ENCODE data around the gene C1QTNF9.
"Not testable (repeated sequence)": the region's sequence is repeated elsewhere in the genome, so short reads cannot be mapped to it uniquely, and the experiment has no call there.

C1QTNF9 gene

DNA sequence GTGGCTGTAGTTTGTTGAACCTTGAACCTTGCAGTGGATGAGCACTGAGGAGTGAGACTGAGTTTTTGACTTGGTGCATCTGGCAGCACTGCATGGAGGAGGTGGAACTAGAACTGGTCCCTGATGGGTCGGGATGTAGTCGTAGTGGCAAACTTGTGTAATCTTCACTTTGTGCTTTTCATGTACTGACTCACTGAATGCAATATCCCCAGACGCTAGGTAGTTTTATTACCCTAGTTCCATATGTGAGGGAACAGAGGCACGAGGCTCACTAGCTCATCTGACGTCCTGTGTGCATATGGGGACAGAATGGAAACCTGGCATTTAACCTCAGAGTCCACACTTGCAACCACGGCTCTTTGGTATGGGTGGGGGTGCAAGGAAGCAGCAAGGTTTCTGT lies 10.3 kb downstream of the C1QTNF9 start:
- DNase-seq (ENCODE audit: low read depth in 2 of 3, low spot score in 2 of 3): not testable (repeated sequence)

DNA sequence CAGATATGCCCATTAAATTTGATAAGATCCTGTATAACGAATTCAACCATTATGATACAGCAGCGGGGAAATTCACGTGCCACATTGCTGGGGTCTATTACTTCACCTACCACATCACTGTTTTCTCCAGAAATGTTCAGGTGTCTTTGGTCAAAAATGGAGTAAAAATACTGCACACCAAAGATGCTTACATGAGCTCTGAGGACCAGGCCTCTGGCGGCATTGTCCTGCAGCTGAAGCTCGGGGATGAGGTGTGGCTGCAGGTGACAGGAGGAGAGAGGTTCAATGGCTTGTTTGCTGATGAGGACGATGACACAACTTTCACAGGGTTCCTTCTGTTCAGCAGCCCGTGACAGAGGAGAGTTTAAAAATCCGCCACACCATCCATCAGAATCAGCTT lies 12.0 kb downstream of the C1QTNF9 start:
- DNase-seq (ENCODE audit: low read depth in 2 of 3, low spot score in 2 of 3): not testable (repeated sequence)

DNA sequence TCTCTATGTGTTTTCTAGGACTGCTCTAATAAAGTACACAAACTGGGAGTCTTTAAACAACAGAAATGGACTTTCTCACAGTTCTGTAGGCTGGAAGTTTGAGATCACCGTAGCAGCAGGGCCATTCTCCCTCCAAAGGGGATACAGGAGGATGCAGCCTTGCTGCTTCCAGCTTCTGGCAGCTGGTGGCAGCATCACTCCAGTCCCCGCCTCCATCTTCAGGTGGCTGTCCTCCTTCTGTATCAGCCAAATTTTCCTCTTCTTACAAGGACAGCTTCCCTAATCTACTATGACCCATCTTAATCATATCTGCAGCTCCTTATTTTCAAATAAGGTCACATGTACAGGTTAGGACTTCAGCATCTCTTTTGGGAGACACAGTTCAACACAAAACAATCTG lies 13.1 kb downstream of the C1QTNF9 start:
- DNase-seq (ENCODE audit: low read depth in 2 of 3, low spot score in 2 of 3): not testable (repeated sequence)

- no peak for DNase-seq (ENCODE audit: low read depth in 2 of 3, low spot score in 2 of 3)
These were observed 13.8 kb downstream of the C1QTNF9 start for GRCh38 chr13:24323036-24323738.

GRCh38 chr13:24323739-24324075 lies 14.3 kb downstream of the C1QTNF9 start:
- DNase-seq (ENCODE audit: low read depth in 2 of 3, low spot score in 2 of 3): no peak

- not testable (repeated sequence) for DNase-seq (ENCODE audit: low read depth in 2 of 3, low spot score in 2 of 3)
These were observed 18.2 kb downstream of the C1QTNF9 start for GRCh38 chr13:24327598-24327997.

DNA sequence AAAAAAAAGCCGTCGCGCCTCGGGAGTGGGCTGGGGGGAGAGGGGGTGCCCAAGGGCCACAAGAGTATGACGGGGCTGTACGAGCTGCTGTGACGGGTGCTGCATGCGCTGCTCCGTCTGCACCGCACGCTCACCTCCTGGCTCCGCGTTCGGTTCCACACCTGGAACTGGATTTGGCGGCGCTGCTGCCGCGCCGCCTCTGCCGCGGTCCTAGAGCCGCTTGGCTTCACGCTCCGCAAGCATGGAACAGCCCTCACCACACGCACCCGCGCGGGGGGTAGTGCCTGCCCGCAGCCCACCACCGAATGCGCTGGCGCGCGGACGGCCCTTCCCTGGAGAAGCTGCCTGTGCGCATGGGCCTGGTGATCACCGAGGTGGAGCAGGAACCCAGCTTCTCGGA lies 18.8 kb downstream of the C1QTNF9 start:
- no peak for DNase-seq (ENCODE audit: low read depth in 2 of 3, low spot score in 2 of 3)

GRCh38 chr13:24338721-24339120 lies 29.3 kb downstream of the C1QTNF9 start:
- DNase-seq (ENCODE audit: low read depth in 2 of 3, low spot score in 2 of 3): no peak

GRCh38 chr13:24339937-24340607 lies 30.7 kb downstream of the C1QTNF9 start:
- DNase-seq (ENCODE audit: low read depth in 2 of 3, low spot score in 2 of 3): no peak

DNA sequence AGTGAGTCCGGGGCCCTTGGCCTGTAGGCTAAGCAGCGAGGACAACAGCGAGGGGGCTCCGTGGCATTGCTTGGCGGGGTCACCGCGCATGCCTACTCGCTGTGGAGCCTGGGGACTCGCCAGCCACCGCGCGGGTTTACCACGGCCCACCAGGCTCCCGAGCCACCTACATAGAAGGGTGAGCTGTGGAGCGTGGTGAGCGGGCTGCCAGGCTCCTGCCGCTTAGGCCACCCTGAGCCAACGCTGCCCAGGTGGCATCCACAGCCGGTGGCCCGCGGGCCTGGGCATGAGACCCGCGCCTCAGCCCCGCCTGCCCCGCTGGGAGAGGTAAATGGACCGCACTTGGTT lies 31.2 kb downstream of the C1QTNF9 start:
- no peak for DNase-seq (ENCODE audit: low read depth in 2 of 3, low spot score in 2 of 3)

- no peak for DNase-seq (ENCODE audit: low read depth in 2 of 3, low spot score in 2 of 3)
These were observed 32.1 kb downstream of the C1QTNF9 start for GRCh38 chr13:24341439-24341838.

DNA sequence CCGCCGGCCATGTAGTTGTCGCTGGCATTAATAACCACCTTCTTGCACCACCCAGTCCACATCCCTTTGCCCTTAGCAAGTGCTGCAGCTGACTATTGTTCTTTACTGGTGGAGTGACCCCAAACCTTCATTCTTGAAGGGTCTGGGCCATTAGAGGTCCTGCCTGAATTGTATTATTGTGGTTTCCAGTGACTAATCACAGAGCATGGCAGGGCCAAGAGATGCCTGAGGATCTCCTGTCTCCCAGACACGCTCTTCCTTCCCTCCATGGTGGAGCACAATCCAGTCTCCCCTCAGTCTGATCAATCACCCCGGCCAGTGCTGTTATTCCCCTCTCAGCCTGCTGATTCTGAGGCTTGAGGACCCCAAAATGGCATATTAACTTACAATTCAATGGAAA lies 39.0 kb downstream of the C1QTNF9 start:
- DNase-seq (ENCODE audit: low read depth in 2 of 3, low spot score in 2 of 3): no peak

DNA sequence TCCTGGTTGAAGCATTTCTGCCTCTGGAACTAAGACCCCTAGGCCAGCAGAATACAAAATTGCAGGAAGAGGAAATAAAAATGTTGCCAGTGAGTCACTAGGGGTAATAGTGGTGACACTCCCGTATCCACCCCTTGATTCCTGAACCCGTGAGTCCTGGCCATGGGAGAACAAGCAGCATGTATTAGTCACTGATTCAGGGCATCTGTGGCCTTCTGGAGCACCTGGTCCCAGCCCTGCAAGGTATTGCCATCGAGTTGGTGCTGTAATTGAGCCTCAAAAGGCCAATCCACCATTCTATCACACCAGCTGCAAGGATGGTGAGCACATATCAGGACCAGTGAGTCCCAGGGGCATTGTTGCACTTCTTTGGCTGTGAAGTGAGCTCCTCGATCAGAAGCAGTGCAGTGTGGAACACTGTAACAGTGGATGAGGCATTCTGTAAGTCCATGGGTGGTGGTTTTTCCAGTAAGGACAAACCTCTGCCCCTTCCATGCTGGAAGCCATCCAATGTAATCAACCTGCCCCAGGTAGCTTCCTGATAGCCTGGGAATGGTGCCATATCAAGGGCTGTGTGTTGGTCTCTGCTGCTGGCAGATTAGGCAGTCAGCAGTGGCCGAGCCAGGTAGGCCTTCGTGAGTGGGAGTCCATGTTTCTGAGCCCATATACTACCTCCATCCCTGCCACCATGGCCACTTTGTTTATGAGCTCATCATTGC lies 39.6 kb downstream of the C1QTNF9 start:
- DNase-seq (ENCODE audit: low read depth in 2 of 3, low spot score in 2 of 3): no peak

GRCh38 chr13:24349778-24350664 lies 40.6 kb downstream of the C1QTNF9 start:
- DNase-seq (ENCODE audit: low read depth in 2 of 3, low spot score in 2 of 3): not testable (repeated sequence)

DNA sequence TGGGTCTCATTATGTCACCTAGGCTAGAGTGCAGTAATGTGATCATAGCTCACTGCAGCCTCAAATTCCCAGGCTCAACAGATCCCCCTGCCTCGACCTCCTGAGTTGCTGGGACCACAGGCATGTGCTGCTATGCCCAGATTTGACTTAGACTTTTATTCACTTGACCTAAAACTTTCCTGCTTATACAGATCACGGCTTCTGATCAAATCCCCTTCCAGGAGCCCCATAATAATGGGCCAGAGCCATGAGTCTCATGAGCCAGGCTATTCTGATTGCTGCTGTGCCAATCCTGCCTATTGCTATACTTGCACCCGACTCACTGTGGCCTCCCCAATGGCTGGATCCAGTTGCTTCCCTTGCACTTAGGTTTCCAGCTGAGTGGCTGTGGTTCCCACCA lies 42.0 kb downstream of the C1QTNF9 start:
- DNase-seq (ENCODE audit: low read depth in 2 of 3, low spot score in 2 of 3): no peak

DNA sequence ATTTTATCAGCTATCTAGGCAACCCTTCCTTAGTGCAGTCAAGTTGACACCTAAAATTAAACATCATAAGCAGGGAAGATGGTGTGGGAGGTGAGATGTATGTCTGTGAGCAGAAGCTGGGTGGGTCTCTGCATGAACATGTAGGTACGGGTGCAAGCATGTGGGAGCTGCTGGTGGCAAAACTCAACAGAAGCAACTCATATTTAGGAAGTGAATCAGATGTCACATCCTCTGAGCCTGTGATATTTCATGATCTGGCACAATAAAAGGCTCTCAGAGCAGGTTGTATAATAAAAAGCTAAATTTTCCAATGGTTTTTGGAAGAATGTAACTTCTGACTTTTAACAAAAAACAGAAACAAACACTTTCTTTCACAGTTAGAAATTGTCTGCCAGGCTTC lies 44.4 kb downstream of the C1QTNF9 start:
- DNase-seq (ENCODE audit: low read depth in 2 of 3, low spot score in 2 of 3): no peak

- no peak for DNase-seq (ENCODE audit: low read depth in 2 of 3, low spot score in 2 of 3)
These were observed 45.7 kb downstream of the C1QTNF9 start for GRCh38 chr13:24355103-24355502.

DNA sequence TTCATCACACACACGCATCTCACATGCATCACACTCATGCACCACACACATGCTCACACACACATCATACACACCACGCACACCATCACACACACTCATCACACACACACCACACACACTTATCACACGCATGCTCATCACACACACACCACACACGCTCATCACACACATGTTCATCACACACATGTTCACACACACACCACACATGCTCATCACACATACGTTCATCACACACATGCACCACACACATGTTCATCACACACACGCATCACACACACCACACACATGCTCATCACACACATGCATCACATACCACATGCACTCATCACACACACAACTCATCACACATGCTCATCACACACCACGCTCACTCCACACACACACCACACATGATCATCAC lies 46.9 kb downstream of the C1QTNF9 start:
- DNase-seq (ENCODE audit: low read depth in 2 of 3, low spot score in 2 of 3): no peak

DNA sequence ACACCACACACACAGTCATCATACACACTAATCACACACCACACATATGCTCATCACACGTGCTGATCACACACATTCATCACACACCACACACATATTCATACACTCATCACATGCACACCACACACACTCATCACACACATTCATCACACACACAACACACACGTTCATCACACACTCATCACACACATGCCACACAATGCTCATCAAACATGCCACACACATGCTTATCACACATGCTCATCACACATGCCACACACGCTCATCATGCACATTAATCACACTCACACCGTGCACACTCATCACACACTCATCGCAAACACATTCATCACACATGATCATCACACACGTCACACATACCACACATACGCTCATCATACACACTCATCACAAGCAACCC lies 47.5 kb downstream of the C1QTNF9 start:
- no peak for DNase-seq (ENCODE audit: low read depth in 2 of 3, low spot score in 2 of 3)

GRCh38 chr13:24357756-24358155 lies 48.4 kb downstream of the C1QTNF9 start:
- no peak for DNase-seq (ENCODE audit: low read depth in 2 of 3, low spot score in 2 of 3)

DNA sequence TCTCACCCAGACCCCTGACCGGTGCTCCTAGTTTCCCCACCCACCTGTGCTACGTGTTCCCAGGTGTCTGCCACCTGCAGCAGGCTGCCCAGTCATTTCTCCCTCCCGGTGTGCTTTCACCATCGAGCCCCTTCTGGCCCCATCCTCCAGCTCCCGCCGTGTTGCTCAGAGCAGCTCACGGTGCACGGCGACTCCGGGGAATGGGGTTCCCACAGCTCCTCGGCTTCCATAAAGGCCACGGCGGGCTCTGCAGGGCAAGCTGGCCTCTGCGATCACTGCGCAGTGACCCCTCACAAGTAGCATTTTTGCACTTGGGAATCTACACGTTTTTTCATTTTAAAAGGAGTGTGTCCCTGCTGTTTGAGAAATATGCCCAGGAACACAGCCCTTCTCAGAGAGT lies 49.5 kb downstream of the C1QTNF9 start:
- not testable (repeated sequence) for DNase-seq (ENCODE audit: low read depth in 2 of 3, low spot score in 2 of 3)

All from activated CD8-positive, alpha-beta memory T cell treated with anti-CD3 and anti-CD28 coated beads for 48 hours (primary cell).